GM19351 (cell line): Measurements from ENCODE around the gene DUOX1.
"Not testable (repeated sequence)": the region's sequence is repeated elsewhere in the genome, so short reads cannot be mapped to it uniquely, and the experiment has no call there.

Source experiments
- ATAC-seq: cut with Tn5 transposase; IDR thresholded peaks from one replicate; pipeline ENCODE4 v1.9.1; 2021; ENCODE audit warnings: mild to moderate bottlenecking, moderate library complexity; ENCODE audit not compliant: unreplicated experiment

Gene DUOX1

DNA sequence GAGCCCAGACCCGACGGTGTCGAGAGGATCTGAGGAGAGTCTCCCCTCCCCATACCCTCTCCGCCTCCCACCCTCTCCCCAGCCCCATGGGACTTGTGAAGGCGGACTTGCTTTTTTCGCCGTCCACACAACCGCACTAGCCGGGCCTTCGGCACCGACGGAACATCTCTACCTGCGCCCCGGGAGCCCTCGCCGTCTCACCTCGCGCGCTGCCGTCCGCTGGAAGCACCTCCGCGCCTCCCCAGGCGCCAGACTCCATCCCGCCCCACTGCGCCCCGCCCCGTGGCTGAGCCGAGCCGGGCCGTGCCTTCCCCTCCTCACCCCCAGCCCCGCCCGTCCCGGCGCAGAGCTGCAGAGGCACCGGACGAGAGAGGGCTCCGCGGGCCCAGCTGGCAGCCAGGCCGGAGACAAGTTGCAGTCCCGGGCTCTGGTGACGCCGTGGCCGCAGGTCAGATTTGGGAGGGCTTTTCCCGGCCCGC lies at the start of gene DUOX1, which contains the start of gene DUOXA1:
Gene DUOX1 (plus strand): TSS at position 344 of the 479 bp plus-strand sequence. CDS start 1,973 bp downstream, outside the sequence.
Gene DUOXA1 (minus strand): TSS at position 229 of the 479 bp plus-strand sequence. CDS start 6,865 bp downstream, outside the sequence.
- no peak for ATAC-seq

DNA sequence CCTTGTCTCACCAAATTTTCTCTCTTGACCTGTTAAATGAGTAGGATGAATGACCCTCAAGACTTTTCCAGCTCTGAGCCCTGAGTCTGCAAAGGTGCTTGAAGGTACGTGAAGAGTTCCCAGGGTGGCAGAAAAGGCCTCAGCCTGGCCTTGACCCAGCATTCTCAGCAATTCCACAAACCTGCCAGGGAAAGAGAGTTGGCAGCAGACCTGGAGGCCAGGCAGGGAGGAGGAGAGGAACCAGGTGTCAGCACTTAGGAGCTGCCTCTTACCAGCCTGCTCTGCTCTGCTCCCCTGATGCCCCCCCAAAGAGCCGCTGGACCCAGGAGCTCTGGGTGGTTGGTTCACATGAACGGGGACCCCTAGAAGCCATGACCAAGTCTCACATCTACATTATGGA lies 49.2 kb upstream of the DUOX1 start:
- not testable (repeated sequence) for ATAC-seq

DNA sequence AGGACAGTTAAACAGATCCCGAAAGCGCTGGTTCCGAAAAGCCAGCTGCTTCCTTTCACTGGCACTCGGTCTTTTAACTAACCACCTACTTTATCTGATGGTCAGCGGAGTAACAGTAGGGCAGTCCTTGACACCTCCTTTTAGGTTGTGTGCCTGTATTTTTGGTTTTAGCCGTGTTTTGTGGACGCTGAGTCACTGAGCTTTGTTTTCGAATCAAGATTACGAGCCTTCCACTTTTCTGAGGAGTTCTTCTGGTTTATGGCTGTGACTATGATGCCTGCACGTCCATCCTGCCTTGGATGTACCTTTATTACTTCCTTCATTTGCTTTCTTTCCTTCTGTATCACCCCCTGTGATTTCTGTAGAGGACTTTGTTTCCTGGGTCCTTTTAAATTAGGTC lies 47.4 kb upstream of the DUOX1 start:
- ATAC-seq, result not testable (repeated sequence)

DNA sequence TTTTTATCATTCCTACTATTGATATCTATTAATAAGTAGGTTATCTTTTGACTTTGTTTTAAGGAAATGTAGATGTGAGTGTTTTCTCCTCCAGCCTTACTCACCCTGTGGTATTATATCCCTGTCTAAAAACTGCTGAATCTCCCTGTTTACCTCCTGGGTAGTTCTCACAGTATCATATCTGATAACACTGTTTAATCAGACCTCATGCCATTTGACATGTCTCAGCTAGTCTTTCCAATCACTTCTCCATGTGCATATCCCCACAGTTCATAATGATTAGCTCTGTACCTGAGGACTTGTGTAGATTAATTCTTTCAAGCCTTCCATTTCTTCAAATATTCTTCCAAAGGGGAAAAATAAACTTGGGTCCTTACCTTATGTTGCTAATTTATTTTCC lies 46.6 kb upstream of the DUOX1 start:
- no peak for ATAC-seq

DNA sequence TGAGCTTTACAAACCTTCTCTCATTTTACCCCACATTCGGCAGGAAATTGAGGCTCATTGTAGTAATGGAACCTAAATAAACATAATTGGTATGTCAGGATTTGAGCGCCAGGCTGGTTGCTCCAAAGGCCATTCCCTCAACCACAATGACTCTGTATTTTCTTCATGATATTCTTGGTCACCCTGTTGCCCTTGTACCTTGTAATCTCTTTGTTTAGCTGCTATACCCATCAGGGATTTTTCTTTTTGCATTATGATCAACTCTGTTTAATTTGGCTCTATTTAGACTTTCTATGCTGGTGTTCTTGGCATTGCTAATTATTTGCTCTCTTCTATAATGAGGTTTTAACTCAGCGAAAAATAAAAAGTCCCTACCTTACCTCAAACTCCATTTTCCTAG lies 45.6 kb upstream of the DUOX1 start:
- no peak for ATAC-seq

DNA sequence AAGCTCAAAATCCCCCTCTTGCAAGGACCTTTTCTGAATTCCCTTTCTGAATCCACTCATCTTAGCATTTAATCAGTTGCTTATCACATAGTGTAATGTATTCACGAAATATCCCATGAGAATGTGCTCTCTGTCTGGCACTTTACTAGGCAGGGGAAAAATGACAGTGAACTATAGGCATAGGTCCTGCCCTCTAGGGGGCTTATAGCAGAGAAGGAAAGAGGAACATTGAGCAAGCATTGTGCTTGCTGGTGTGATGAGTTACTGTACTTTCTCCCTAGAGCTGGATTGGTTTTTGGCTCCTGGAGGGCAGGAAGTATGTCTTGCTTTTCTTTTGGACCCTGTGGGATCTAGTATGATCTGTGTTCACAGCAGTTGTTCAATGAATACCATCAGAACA lies 42.3 kb upstream of the DUOX1 start:
- ATAC-seq, result no peak

DNA sequence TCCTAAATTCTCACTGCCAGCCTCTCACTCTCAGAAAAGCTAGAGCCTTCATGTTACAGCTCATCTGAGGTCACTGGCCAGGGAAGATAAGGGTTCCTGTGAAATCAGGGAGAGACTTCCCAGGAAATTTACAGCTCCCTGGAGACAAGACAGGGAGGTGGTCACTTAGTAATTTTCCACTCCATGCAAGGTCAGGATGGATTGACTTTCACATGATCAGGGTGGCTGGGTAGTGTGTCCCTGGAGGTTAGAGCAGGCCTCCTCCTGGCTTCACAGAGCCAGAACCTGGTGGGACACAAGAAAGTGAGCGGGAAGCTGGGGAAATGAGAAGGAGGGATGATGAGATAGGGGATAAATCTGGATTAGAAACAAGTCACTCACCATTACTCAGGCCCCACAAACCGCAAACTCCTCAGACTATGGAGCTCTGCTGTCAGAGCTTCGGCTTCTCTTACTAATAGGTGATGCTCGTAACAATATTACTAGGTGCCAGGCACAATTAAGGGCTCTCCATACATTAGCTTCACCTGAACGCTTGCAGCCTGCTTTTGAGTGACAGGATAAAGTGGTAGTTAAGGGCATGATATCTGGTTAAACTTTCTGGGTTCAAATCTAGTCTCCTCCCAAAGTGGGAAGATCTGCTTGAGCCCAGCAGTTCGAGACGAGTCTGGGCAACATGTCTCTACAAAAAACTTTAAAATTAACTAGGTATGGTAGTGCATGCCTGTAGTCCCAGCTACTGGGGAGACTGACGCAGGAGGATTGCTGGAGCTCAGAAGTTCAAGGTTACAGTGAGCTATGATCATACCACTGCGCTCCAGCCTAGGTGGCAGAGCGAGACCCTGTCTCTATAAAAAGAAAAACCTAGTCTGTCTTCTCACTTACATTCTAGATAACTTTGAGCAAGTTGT lies 40.7 kb upstream of the DUOX1 start:
- no peak for ATAC-seq

DNA sequence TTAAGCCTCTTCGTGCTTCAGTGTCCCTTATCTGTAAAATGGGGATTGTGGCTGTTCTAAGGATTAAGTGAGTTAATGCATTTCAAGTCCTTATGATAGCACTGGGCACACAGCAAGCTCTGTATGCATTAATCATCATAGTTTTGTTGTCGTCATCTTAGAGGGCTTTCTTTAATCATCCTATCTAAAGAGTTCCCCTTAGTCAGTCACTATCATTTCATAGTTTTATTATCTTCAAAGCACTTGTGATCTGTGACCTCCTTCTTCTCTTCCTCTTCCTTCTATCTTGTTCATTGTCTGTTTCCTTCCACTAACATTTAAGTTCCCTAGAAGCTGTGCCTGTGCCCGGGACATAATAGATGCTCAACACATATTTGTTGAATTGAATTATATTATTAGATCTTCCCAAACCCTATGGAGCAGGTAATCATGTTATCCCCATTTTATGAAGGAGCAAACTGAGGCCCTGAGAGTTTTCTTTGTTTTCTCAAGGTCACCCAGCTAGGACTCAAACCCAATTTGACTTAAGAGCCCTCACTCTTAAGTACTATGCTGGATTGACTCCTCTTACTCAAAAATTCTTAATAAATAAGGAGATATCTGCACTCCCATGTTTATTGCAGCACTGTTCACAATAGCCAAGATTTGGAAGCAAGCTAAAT lies 40.0 kb upstream of the DUOX1 start:
- no peak for ATAC-seq

DNA sequence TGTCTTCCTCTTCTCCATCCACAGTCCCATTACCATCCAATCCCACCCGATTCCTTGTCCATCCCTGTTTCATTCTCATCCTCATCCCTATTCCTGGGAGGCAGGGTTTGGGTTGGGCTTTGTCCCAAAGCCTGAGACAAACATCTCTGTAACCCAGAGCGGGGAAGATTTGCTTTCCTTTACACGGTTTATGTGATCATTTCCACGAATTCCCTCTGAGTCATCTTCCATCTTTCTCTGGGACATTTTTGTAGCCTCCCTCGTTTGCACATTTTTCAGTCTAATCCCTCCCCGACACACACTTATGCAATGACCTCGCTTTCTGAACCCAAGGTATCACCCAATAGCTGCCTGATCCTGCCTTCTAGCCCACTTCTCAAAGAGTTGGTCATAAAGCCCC lies 38.6 kb upstream of the DUOX1 start:
- ATAC-seq, result no peak

DNA sequence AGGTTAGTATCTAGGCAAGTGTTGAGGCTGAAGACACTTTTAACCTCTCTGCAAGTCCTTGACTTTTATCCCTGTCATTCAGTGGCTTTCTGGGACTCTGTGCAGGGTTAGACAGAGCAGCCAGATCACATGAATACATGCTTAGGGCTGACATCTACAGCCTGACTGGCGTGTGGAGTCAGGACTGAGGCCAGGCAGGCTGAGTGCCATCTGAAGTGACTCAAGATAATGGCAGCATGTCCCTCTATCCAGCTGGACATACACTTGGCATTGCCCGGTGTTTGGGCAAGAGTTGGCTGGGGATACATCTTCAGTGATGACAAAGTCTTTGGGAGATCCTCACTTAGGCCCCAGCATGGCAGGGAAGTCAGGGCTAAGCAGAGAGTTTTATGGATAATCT lies 38.2 kb upstream of the DUOX1 start:
- ATAC-seq, result no peak

DNA sequence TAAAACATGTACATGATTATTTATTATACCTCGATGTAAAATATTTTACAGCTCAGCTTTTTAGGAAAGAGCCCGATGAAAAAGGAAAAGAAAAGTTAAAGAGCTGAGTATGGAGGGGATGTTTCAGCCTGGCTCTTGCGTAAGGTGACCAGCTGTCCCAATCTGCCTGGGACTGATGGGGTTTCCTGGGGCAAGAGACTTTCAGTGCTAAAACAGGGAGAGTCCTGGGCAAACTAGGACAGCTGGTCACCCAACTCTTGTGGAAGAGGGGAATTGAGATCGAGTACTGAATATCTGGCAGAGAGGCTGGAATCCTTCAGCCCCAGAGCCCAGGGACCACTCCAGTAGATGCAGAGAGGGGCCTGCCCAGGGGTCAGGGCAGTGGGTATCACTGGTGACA lies 36.8 kb upstream of the DUOX1 start:
- no peak for ATAC-seq

DNA sequence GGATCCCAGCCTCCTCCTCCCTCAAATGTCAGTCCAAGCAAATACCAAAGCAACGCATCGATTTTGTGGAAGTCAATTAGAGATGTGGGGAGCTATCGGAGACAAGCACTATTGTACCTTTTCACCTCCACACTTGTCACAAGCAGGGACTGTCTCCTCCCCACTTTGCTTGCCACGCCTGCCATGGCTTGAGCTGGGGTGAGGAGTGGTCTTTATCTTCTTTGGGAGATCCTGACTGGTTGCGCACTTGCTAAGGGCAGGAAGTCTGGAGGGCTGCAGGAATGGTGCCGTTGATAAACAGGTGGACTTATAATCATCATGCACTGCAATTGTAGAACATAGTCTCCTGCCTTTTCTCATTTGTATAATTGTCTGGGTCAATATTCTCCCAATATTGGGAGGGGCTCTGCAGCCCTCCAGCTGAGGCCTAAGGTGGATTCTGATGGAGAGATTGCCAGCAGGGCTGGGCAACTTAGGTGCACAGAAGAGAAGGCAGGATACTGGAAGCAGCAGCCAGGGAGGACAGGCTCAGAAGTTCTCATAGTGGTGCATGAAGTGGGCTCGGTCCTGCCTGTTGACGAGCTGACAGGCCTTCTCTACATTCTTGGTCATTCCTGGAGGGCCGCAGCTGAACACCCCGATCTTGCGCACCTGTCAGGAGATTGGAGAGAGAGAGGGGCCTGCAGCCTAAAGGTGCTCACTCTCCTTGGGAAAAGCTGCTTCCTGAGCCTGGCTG lies 36.0 kb upstream of the DUOX1 start:
- ATAC-seq, result no peak

DNA sequence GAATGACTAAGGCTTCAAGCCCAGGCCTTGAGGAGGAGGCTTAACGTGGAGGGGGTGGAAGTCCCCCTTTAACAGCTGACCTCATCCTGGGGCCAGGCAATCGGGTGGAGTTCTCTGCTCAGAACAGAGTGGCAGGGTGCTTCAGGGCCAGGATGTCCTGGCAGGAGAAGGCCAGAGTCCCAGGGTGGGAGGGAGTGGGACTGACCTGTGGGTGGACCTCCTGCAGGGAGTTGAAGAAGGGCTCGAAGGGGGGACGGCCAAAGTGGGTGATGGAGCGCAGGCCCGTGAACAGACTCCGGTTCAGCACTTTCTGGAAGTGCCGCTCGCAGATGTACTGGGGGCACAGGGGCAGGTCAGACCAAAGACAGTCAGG lies 35.5 kb upstream of the DUOX1 start:
- ATAC-seq, result no peak

DNA sequence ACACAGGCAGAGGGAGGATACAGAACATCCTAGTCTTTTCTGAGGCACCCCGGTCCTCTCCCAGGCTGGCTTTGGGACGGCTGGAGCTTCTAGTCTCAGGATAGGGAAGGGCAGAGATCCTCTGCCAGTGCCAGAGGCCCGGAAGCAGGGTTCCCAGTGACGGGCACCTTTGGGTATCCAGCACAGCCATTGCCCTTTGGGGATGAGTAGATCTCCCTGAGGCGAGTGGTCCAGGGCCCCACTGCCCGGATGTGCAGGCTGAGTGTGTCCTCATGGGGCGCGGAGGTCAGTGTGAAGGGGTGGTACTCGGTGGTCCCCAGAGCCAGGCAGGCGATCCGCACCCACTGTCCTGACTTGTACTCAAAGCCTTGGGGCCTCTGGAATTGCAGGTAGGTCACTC lies 34.1 kb upstream of the DUOX1 start:
- ATAC-seq, result no peak

DNA sequence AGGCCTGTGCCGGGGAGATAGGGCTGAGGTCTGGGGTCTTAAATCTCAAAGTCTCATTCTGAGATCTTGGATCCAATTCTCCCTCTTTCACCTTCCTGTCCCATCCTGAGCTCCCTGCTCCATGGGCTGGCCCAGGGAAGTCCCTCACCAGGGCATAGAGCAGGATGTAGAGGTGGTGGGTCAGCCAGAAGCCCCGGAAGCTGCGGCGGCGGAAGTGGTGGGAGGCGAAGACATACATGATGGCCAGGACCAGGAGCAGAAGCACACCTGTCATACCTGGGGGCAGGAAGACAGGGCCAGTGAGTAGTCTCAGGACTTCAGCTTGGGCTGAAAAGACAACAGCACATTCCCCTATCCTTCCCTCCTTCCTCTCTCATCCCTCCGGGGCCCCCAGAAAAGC lies 32.3 kb upstream of the DUOX1 start:
- ATAC-seq, result no peak

DNA sequence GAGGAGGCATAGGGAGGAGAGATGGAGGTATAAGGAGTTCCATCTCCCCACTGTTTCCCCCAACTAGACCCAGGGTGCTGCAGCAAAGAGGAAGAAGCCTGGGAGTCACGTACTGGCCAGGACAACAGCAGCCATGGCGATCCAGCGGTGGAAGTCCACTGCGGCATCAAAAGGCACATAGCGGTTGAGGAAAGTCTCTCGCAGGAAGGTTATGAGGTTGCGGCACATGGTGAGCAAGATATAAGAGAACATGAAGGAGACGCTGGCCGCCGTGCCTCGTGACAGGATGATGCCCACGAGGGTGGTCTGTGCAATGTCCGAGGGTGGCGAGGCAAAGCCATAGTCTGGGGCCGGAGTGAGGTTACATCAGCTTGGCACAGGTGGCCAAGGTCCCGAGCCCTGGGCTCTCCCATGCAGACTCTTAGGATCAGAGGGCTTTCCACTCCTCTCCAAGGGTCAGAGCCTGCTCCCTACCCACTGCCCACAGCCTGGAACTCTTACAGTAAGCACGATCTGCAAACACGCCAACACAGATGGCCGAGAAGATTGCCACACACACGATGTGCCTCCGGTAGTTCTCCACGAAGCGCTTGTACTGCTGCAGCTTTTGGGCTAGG lies 30.1 kb upstream of the DUOX1 start:
- ATAC-seq, result no peak

DNA sequence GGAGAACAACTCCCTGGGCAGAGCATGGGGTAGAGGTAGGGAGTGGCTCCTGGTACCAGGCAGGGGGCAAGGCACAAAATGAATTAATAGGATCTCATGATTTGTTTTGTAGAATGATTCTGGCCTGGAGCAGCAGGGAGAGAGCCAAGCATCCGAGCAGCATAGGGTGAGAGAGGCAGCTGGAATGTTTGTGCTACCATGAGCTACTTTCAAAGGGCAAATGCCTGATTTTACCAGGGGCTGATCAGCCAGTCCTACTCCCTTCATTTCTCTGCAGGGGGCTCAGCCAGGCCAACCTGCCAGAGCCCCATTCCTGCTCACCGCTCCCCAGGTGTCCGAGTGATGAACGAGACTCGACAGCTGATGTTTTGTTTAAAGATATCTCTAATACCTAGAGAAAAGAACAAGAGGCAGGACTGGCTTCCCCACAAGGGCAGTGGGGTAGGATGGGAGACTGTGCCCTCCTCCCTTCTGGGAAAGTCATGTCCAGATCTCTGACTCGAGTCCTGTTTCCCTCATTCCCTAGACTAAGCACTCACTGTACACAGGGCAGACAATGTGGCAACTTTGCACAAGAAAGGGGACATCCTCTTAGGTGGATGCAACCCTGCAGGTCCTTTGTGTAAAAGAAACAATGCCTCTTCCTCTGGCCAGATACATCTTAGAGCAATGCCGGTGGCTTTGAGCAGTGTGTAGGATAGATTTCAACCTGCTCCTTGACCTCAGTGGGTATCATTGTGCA lies 28.7 kb upstream of the DUOX1 start:
- ATAC-seq, result no peak

DNA sequence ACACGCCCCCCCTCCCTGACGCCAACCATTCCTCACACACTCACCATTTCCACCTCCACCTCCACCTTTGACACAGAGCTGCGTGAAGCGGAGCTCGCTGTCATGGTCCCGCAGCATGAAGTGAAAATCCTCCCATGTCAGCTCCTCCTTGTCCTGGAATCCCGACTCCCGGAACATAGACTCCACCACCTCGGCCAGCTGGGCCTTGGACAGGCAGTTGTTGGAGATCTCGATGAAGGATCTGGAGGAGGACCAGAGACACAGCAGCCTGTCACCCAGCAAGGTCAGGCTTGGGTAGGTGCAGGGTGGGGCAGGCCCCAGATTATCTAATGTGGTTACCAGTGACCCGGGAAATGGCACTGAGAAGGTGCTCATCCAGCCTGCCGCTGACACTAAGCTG lies 28.0 kb upstream of the DUOX1 start:
- no peak for ATAC-seq

DNA sequence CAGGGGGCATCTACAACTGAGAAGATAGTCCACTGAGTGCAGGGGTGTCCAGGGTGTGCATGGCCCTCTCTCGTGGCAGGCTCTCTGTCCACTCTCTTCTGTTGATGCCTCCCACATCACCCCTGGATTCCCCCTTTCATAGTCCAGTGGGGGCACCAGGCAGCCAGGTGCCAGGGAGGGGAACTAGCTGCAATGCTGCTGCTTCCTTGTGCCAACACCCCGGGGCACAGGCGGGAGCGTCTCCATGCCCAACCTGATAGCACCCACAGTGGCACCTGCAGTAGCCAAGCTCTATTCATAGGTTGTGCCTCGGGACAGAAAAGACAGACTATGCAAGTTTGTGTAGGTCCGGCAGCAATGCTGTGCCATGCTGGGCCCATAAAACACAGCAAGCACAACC lies 27.6 kb upstream of the DUOX1 start:
- no peak for ATAC-seq

DNA sequence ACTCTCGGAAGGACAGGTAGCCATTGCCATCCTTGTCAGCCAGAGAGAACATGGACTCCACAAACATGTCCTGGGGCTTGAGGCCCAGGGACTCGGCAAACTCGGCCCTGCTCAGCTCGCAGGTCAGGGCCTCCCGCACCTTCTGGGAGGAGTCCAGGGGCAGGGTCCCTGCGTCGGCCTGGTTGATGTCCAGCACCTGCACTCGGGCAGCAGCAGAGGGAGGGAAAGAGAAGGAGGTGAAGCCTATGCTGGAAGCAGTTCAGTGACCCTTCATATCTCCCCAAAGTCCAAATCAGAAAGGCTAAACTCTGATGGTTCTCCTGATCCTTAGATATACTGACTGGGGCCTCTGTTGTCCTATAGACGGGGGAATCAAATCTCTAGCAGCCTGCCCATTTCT lies 25.6 kb upstream of the DUOX1 start:
- not testable (repeated sequence) for ATAC-seq
